HG03139 (cell line): ENCODE results near the gene TTLL10.

ENCODE experiments used
- ATAC-seq: cut with Tn5 transposase; IDR thresholded peaks from one replicate; pipeline ENCODE4 v1.9.1; 2021; ENCODE audit not compliant: unreplicated experiment

Gene TTLL10

GRCh38 chr1:1173793-1174415, at the start of gene TTLL10:
TTLL10 (plus strand) TSS chr1:1173880; CDS start chr1:1179216, 5,336 bp downstream.
- ATAC-seq = no peak

DNA sequence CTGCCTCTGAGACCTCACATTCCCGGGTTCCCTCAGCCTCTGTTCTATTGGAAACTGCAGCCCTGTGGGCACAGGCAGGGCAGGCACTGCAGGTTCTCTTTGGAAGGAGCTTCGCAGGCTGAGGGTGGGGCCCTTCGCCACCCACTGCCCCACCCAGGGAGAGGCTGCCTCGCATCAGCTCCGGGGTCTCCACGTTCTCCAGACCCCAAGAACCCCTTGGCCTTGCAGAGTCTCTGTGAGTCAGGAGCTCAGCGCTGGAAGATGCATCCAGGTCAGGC, 49.2 kb upstream of the TTLL10 start:
- ATAC-seq = no peak

DNA sequence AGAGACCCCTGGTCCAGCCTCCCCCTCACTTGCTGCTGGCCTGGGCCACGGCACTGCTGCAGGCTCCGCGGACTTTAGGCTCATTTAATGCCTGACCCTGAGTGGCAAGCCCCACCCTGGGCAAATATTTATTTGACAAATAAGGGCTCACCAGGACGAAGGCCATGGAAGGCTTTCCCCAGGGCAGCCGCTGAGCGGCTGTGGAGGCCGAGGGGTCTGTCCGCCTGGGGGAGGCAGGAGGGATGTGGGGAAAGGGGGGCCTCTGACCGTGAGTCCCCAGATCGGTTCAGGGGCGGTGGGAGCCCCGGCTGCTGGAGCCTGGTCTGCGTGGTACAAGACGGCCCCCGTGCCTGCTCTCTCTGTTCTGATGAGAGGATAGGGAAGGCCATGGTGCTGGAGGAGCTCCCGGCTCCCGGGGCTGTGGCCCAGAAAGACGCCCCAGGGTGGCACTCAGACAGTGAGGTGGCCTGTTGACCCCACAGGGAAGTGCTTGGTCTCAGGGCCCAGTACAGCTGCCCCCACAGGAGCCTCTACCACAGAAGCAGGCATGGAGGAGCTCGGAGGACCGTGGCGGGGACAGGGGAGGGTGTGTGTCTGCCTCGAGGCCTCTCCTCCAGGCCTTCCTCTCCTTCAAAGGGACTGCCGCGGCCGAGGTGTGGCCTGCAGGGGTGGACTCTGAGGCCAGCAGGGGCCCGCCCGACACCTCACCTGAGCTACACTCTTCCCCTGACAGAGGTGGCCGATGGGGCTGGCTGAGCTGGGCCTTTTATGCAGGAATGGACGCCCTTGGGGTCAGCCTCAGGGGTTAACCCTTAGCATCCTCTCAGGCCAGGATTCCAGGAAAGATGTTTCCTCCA, 48.7 kb upstream of the TTLL10 start:
- no peak for ATAC-seq

GRCh38 chr1:1125945-1126344, 47.7 kb upstream of the TTLL10 start:
- no peak for ATAC-seq

DNA sequence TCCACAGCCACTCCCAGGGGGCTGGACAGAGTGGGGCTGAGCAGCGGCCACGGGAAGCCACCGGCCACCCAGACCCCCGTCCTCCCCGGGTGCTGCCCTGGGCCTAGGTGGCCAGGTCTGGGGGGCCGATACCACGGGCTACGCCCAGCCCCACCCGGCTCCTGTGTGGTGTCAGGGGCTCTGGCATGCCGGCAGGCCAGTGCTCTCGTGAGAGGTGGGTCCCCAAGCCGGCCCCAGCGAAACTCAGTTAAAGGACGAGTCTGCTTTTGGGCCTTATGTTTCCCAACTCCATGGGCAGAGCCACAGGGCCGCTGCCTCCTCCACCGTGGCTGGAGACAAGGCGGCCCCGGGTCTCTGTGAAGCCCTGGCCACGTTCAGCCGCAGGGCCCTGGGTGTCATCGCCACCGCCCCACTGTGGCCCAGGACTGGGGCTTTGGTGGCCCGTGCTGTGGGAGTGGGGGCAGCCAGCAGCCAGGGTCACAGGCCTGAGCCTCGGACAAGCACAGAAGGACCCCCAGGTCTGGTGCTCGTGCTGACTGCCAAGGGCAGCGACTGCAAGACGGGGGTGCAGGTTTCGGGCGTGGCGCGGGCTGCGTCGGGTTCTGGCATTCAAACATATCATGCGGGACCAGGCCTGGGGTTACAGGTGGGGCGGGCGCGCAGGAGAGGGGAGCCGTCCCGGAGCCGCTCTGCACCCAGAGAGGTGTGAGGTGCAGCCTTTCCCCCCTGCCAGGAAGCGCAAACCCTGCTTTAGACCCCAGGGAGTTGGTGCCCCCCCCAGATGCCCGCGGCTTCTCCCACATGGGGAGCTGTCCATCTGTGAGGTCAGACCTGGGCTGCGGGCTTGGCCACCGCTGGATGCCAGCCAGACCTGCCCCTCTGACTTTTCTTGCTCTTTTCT, 45.9 kb upstream of the TTLL10 start:
- no peak for ATAC-seq

- no peak for ATAC-seq
Measured at GRCh38 chr1:1128454-1129139, 45.1 kb upstream of the TTLL10 start.

GRCh38 chr1:1129381-1129821, 44.3 kb upstream of the TTLL10 start:
- no peak for ATAC-seq

GRCh38 chr1:1130206-1131120, 43.2 kb upstream of the TTLL10 start:
- no peak for ATAC-seq

DNA sequence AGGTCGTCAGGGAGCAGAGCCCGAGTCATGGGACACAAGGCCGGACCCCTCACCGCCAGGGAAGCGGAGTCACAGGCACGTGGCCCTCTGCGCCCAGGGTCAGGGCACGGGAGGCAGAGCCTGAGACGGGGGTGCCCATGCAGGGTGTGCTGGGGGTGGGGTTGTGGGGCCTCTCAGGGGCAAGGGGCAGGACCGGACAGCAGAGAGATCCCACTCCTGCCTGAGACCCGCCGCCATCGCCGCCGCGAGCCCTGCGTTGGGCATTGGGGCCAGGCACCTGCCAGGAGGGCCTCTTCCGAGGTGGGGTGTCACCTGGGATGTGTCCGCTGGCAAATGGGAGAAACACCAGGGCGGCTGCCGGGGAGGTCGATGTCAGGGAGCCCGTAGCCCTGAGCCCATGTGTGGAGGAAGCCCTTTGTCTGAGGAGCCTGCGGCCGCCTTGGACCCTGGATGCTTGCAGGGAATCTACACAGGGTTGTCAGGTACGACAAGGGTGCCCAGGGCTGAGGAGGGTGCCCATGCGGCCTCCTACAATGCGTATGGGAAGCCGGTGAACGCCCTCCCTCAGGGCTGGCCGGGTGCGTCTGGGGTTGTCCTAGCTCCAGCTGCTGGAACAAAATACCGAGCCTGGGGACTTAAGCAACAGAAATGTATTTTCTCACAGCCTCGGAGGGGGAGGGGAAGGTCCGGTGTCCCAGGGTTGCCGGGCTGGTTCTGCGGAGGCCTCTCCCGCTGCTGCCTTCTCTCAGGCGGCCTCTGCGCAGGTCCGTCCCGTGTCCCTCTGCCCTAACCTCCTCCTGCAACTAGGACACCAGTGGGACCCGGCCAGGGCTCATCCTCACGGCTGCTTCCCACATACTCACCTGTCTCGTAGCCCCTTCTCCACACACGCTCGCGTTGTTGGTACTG, 41.4 kb upstream of the TTLL10 start:
- ATAC-seq = no peak

- no peak for ATAC-seq
Measured at GRCh38 chr1:1132956-1133750, 40.5 kb upstream of the TTLL10 start.

- ATAC-seq = no peak
Measured at GRCh38 chr1:1134300-1134970, 39.2 kb upstream of the TTLL10 start.

DNA sequence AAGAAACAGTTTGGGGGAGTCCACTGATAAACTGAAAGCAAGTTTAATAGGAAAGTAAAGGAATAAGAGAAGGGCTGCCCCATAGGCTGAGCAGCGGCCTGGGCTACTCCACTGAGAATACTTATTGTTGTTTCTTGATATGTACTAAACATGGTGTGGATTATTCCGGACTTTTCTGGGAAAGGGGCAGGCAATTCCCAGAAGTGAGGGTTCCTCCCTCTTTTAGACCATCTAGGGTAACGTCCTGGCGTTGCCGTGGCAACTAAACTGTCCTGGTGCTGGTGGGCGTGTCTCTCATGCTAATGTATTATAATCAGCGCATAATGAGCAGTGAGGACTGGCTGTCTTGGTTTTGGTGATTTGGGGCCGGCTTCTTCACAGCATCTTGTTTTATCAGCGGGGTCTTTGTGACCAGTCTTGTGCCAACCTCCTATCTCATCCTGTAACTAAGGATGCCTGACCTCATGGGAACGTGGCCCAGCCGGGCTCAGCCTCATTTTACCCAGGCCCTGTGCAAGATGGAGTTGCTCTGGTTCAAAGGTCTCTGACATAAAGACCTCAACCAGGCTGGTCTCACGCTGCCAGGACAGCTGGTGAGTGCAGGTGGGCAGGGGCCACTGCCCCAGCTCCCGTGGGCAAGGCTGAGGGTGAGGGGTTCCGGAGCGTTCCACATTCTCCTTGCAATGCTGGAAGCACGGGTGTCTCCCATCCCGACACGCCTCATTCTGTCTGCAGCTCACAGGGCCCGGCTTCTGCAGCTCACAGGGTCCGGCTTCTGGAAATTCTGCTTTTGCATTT, 38.1 kb upstream of the TTLL10 start:
- no peak for ATAC-seq

GRCh38 chr1:1136547-1137230, 37.0 kb upstream of the TTLL10 start:
- no peak for ATAC-seq

DNA sequence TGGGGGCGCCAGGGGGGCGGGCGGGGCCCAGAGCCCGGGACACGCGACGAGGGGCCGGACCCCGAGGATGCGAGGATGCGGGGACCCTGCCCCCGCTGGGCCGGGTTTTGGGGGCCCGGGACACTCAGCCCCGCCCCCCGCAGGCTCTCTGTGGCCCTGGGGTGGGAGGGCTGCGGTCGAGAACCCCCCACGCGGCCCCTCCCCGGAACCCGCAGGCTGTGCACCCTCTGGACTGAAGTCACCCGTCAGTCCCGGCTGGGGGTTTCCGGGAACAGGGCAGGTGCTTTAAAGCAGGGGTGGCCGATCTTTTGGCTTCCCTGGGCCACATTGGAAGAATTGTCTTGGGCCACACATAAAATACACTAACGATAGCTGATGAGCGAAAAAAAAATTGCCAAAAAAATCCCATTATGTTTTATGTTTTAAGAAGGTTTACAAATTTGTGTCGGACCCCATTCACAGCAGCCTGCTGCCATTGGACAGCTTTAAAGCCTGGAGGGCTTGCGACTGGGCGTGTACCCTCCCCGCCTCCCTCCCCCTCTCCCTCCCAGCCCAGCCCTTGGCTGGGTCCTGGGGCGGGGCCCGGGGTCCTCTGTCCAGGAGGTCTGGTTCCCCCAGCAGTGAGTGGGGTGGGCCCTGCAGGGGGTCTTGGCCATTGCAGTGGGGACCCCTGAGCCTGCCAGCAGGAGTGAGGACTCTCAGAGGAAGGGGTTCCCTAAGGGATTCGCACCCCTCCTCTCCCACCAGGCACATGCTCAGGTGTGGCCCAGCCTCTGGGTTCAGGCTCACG, 36.2 kb upstream of the TTLL10 start:
- ATAC-seq = no peak

DNA sequence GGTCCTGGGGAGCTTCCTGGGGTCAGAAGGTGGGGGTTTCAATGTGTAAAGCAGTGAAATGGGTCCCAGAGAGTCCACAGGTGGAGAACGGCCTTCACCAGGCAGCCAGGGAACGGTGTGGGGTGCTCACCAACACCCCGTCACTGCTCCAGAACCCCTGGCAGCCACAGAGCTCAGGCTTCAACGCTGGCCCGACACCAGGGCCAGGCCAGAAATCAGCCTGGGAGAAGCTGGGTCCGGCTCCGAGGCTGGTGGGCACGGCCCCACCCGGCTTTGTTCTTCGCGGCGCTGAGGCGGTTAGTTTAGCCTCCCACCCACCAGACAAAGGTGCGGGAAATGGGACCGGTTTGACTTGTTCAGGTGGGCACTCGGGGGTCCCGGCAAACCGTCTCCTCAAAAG, 33.0 kb upstream of the TTLL10 start:
- ATAC-seq = no peak
